Pancreas (tissue), 10 donors: Measurements from ENCODE around the gene MACROD2. TPM values are rescaled to one million over a fixed set of nuclear protein-coding genes. Genes with fewer than 3 reads are reported as not detected.

Source experiments
- ATAC-seq, 4 donors: fragments of 200-7000 bp; cut with Tn5 transposase; one replicate each; pipeline versions ENCODE4 v1.8.0 to v1.9.1; 2020; ENCODE audit warnings: mild to moderate bottlenecking in 4 of 4, moderate library complexity in 4 of 4
- DNase-seq, 6 donors: peaks; one replicate each; pipeline ENCODE4 v3.0.0-alpha.2; 2020
- FAIRE-seq: peaks from 2 replicates; lab custom pipeline; 2012; peaks lifted over from hg19 to GRCh38; lab: Jason Lieb, UNC
- H3K27ac ChIP-seq, 4 donors: fragments of 200-600 bp; sonication (generic); 1 replicate in 3 of 4; 2 replicates in 1 of 4; pipeline versions ENCODE4 v1.5.0 to v1.8.0; 2020
- H3K27me3 ChIP-seq, 4 donors: fragments of 200-600 bp; one replicate each; pipeline ENCODE4 v1.8.0; 2021
- H3K36me3 ChIP-seq, 3 donors: fragments of 200-600 bp; sonication (generic) in 1 of 3; one replicate each; pipeline versions ENCODE4 v1.5.0 to v1.8.0; 2020 to 2021
- H3K4me1 ChIP-seq, 3 donors: fragments of 200-600 bp; one replicate each; pipeline ENCODE4 v1.8.0; 2021
- H3K4me3 ChIP-seq, 4 donors: fragments of 200-600 bp; sonication (generic) in 2 of 4; one replicate each; pipeline versions ENCODE4 v1.5.0 to v1.8.0; 2020 to 2021
- H3K9me3 ChIP-seq, 4 donors: fragments of 200-600 bp; one replicate each; pipeline ENCODE4 v1.8.0; 2021
- CTCF ChIP-seq, 4 donors: fragments of 200-600 bp; sonication (generic) in 3 of 4; IDR thresholded peaks; one replicate each; pipeline versions ENCODE4 v1.5.0 to v1.8.0; 2021; ENCODE audit warnings: antibody characterized with exemption in 4 of 4
- WGBS, 2 donors: extraction: QIAGEN DNeasy Blood & Tissue Kit; methylation state at CpG; one replicate each; pipeline ENCODE4 v1.1.7; 2013; 5-methylcytosine and 5-hydroxymethylcytosine counted together
- intact Hi-C, 3 donors: fragments of 100-400 bp; cut with DNase I; formaldehyde crosslinking; loops; one replicate each; pipeline versions ENCODE4 v1.11.1 to v1.14.2; 2022
- polyA plus RNA-seq, 2 donors: library from polyadenylated mRNA; stranded (reverse); fragments of 200-250 nt; gene quantifications; one replicate each; pipeline ENCODE4 v1.2.3, GENCODE V29; 2013
- total RNA-seq, 6 donors: library from RNA; stranded (reverse); fragmentation: NEBNext Ultra II Directional in 4 of 6; extraction: Animal tissue kit (Norgen Biotek cat#: 25700) in 4 of 6; gene quantifications; one replicate each; pipeline versions ENCODE4 v1.2.1 to v1.2.4, GENCODE V29; 2021 to 2023
- donor health status: healthy with polysubstance abuse.
- donor health status: DM: no; HTN: no; CAD: no; lungs with moderate emphysema.
- donor health status: DM: no; HTN: no; CAD: no.
- donor health status: control.
- donor health status: control.
- donor health status: Bipolar disorder and iron deficiency.
- donor health status: DM: yes; HTN: yes; CAD: no.
- donor health status: DM: no; HTN: no; CAD: no.
- donor health status: DM: no; HTN: no; CAD: no.
- donor health status: DM: yes; HTN: yes; CAD: no.

Gene MACROD2
- total and polyA plus RNA-seq, 8 donors, result 1.7 to 4.9 (median 2.7) TPM

- no peak overlapping the region for H3K4me3 ChIP-seq
- H3K36me3 ChIP-seq, result no peaks in the 10 kb centered on the region
- no peak overlapping the region for H3K27ac ChIP-seq
- DNase-seq, result no peak
- H3K27me3 ChIP-seq, result no peaks in the 10 kb centered on the region
- 83 to 92% methylated on average over 4 of the region's 4 CpGs for WGBS, 2 donors
- ATAC-seq, result no peak
- no peaks in the 10 kb centered on the region for H3K4me1 ChIP-seq
- no peak for TF ChIP-seq CTCF (IDR thresholded peaks at IDR 0.05)
- H3K9me3 ChIP-seq, result no peaks in the 10 kb centered on the region
- FAIRE-seq, result no peak
- intact Hi-C loops, result no loop called here
Measured at GRCh38 chr20:14299831-14300230, 304.5 kb downstream of the MACROD2 start.

GRCh38 chr20:14303106-14303505, 307.8 kb downstream of the MACROD2 start:
- TF ChIP-seq CTCF (IDR thresholded peaks at IDR 0.05), result no peak
- Histone ChIP-seq H3K27ac (no peak overlapping the region), H3K36me3 (no peaks in the 10 kb centered on the region), H3K4me3 (no peak overlapping the region), H3K4me1 (no peaks in the 10 kb centered on the region), H3K9me3 (no peaks in the 10 kb centered on the region), H3K27me3 (no peaks in the 10 kb centered on the region)
- ATAC-seq (no peak), DNase-seq (no peak), FAIRE-seq (no peak)
- intact Hi-C loops, result no loop called here
- WGBS, 2 donors, result 86 to 94% methylated on average over 6 of the region's 6 CpGs

GRCh38 chr20:14303651-14304050, 308.3 kb downstream of the MACROD2 start:
- DNase-seq (no peak), FAIRE-seq (no peak), ATAC-seq (no peak)
- no peak for TF ChIP-seq CTCF (IDR thresholded peaks at IDR 0.05)
- intact Hi-C loops, result no loop called here
- no peak overlapping the region for H3K27ac ChIP-seq
- H3K4me1 ChIP-seq, result no peaks in the 10 kb centered on the region
- no peaks in the 10 kb centered on the region for H3K27me3 ChIP-seq
- no peaks in the 10 kb centered on the region for H3K9me3 ChIP-seq
- no peak overlapping the region for H3K4me3 ChIP-seq
- no peaks in the 10 kb centered on the region for H3K36me3 ChIP-seq

GRCh38 chr20:14304472-14304871, 309.2 kb downstream of the MACROD2 start:
- intact Hi-C loops, result no loop called here
- FAIRE-seq (no peak), DNase-seq (no peak), ATAC-seq (no peak)
- Histone ChIP-seq H3K27ac (no peak overlapping the region), H3K27me3 (no peaks in the 10 kb centered on the region), H3K36me3 (no peaks in the 10 kb centered on the region), H3K9me3 (no peaks in the 10 kb centered on the region), H3K4me3 (no peak overlapping the region), H3K4me1 (no peaks in the 10 kb centered on the region)
- TF ChIP-seq CTCF (IDR thresholded peaks at IDR 0.05), result no peak
- WGBS, 2 donors, result 73 to 81% methylated on average over 1 of the region's 1 CpG

GRCh38 chr20:14307956-14308355, 312.6 kb downstream of the MACROD2 start:
- Histone ChIP-seq H3K9me3 (no peaks in the 10 kb centered on the region), H3K4me1 (no peaks in the 10 kb centered on the region), H3K27ac (no peak overlapping the region), H3K36me3 (no peaks in the 10 kb centered on the region), H3K4me3 (no peak overlapping the region), H3K27me3 (no peaks in the 10 kb centered on the region)
- DNase-seq (no peak), ATAC-seq (no peak), FAIRE-seq (no peak)
- intact Hi-C loops, result no loop called here
- TF ChIP-seq CTCF (IDR thresholded peaks at IDR 0.05), result no peak
- 74 to 83% methylated on average over 2 of the region's 2 CpGs for WGBS, 2 donors
